ENCODE measurements around the gene TMED3.
"Not testable (repeated sequence)": the region's sequence is repeated elsewhere in the genome, so short reads cannot be mapped to it uniquely, and the experiment has no call there.

Gene TMED3

GRCh38 chr15:79316864-79317263 lies 6.0 kb downstream of the TMED3 start:
- no peak for DNase-seq (ENCODE audit: low read depth in 2 of 2)

GRCh38 chr15:79319973-79320372 lies 9.1 kb downstream of the TMED3 start:
- DNase-seq (ENCODE audit: low read depth in 2 of 2), result not testable (repeated sequence)

- no peak for DNase-seq (ENCODE audit: low read depth in 2 of 2)
Observed at GRCh38 chr15:79321876-79322275, 11.0 kb downstream of the TMED3 start.

- DNase-seq (ENCODE audit: low read depth in 2 of 2), result no peak
Observed at GRCh38 chr15:79322306-79322705, 11.4 kb downstream of the TMED3 start.

GRCh38 chr15:79322945-79323344 lies 12.0 kb downstream of the TMED3 start:
- DNase-seq (ENCODE audit: low read depth in 2 of 2), result no peak

- DNase-seq (ENCODE audit: low read depth in 2 of 2), result peak in 1 of 2 experiments; percentile 21
Observed at GRCh38 chr15:79329171-79329611, 18.3 kb downstream of the TMED3 start.

- no peak for DNase-seq (ENCODE audit: low read depth in 2 of 2)
Observed at GRCh38 chr15:79332824-79333510, 22.1 kb downstream of the TMED3 start.

GRCh38 chr15:79337591-79337990 lies 26.7 kb downstream of the TMED3 start:
- DNase-seq (ENCODE audit: low read depth in 2 of 2), result no peak

- DNase-seq (ENCODE audit: low read depth in 2 of 2), result peak in 1 of 2 experiments; percentile 20
Observed at GRCh38 chr15:79339588-79340314, 28.8 kb downstream of the TMED3 start.

GRCh38 chr15:79340315-79340602 lies 29.3 kb downstream of the TMED3 start:
- DNase-seq (ENCODE audit: low read depth in 2 of 2), result no peak

- peak in 1 of 2 experiments; percentile 12 for DNase-seq (ENCODE audit: low read depth in 2 of 2)
Observed at GRCh38 chr15:79341396-79341795, 30.5 kb downstream of the TMED3 start.

GRCh38 chr15:79349525-79349924 lies 38.6 kb downstream of the TMED3 start:
- no peak for DNase-seq (ENCODE audit: low read depth in 2 of 2)

GRCh38 chr15:79352206-79352605 lies 41.3 kb downstream of the TMED3 start:
- no peak for DNase-seq (ENCODE audit: low read depth in 2 of 2)

GRCh38 chr15:79357566-79357965 lies 46.7 kb downstream of the TMED3 start:
- no peak for DNase-seq (ENCODE audit: low read depth in 2 of 2)

- no peak for DNase-seq (ENCODE audit: low read depth in 2 of 2)
Observed at GRCh38 chr15:79358069-79358468, 47.2 kb downstream of the TMED3 start.

- DNase-seq (ENCODE audit: low read depth in 2 of 2), result no peak
Observed at GRCh38 chr15:79364571-79365240, 53.8 kb downstream of the TMED3 start.

- DNase-seq (ENCODE audit: low read depth in 2 of 2), result no peak
Observed at GRCh38 chr15:79365765-79366164, 54.9 kb downstream of the TMED3 start.

GRCh38 chr15:79366691-79367090 lies 55.8 kb downstream of the TMED3 start:
- no peak for DNase-seq (ENCODE audit: low read depth in 2 of 2)

GRCh38 chr15:79370716-79371115 lies 59.8 kb downstream of the TMED3 start:
- no peak for DNase-seq (ENCODE audit: low read depth in 2 of 2)

- no peak for DNase-seq (ENCODE audit: low read depth in 2 of 2)
Observed at GRCh38 chr15:79371591-79371990, 60.7 kb downstream of the TMED3 start.

GRCh38 chr15:79372428-79372827 lies 61.5 kb downstream of the TMED3 start:
- DNase-seq (ENCODE audit: low read depth in 2 of 2), result no peak

All from fibroblast of skin of left quadriceps (primary cell).